NCI-H524 treated with DMSO at 0.1 percent for 48 hours (cell line): ENCODE data around the gene DTD1.

ENCODE experiments used
- DNase-seq: peaks from one replicate; lab custom pipeline; 2025; lab: John Stamatoyannopoulos, UW

Gene DTD1

DNA sequence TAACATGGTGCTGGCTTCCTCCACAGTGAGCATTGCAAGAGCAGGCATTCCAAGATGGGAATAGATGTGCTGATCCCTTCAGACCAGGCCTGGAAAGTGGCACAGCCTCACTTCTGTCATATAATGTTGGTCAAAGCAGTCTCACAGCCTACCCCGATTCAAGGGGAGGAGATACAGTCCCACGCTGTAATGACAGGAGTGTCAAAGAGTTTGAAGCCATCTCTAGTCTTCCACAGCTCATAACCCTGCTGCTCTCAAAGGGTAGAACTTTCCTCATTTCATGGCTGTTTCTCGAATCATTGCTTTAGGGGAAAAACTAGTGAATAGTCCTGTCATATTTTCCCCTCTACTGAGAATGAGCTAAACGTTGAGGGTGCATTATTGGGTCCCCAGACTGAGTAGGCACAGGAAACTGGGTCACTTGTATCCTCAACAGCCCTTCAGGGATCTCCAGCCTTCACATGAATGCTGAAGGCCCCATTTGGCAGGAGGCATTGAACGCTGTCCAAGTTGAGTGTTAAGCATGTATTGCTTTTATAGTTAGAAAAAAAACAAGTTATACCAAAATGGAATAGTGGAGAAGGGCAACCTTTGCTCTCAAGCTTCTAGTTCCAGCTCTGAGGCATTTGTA is 27.3 kb downstream of the DTD1 start:
- DNase-seq, result no peak

DNA sequence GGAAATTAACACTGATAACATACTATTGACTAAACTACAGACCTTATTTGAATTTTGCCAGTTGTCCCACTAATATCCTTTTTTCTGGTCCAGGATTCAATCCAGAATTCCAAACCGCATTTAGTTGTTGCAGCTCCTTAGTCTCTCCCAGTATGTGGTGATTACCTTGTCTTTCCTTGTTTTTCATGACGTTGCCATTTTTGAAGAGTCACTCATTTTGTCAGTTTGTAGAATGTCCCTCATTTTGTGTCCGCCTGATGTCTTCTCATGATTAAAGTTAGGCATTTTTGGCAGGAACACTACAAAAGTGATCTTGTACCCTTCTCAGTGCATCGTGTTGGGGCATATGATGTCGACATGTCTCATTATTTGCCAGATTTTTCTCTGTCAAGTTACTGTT is 33.1 kb downstream of the DTD1 start:
- DNase-seq, result no peak

DNA sequence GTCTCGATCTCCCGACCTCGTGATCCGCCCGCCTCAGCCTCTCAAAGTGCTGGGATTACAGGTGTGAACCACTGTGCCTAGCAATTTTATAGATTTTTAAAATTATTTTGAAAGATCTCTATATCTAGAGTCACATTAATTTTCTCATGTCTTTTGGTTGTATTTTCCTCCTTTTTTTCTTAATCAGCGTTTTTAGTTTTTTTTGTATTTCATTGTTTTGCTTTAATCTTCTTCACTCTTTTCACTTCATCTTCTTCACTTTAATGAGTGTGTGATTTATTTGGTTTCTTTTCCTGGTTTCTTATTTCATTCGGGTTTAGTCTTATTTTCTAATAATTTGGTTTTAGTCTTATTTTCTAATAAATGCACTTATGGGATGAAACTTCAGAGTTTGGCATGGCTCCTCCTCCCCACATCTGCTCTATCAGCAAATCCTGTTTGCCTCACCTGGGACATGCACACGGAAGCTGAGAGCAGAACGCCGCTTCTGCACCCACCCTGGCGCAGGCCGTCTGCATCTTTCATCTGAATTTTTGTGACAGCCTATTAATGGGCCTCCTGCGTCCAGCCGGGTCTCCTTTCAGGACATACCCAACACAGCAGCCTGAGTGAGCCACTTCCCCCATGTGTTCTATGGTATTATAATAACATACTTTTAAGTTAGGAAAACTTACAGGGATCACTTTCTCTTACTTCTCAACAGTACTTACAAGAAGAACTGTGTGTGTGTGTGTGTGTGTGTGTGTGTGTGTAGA is 35.5 kb downstream of the DTD1 start:
- no peak for DNase-seq

DNA sequence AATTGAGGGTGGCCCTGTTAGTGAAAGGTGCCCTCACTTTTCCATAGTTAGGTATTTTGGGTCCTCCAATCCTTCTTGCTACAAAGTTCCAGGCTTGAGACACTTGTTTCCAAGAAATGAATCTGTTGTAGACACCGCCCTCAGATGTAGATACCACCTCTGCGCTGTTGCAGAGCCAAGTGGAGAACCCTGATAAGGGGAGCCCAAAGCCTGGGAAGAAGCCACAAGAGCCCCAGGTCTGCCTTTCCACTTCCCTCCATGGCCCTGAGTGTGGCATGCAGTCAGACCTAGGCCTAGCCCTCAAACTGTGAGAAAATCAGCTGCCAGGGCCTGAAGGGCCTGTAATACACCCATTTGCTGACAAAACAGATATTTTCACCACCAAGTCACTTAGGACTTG is 37.1 kb downstream of the DTD1 start:
- DNase-seq, result no peak

DNA sequence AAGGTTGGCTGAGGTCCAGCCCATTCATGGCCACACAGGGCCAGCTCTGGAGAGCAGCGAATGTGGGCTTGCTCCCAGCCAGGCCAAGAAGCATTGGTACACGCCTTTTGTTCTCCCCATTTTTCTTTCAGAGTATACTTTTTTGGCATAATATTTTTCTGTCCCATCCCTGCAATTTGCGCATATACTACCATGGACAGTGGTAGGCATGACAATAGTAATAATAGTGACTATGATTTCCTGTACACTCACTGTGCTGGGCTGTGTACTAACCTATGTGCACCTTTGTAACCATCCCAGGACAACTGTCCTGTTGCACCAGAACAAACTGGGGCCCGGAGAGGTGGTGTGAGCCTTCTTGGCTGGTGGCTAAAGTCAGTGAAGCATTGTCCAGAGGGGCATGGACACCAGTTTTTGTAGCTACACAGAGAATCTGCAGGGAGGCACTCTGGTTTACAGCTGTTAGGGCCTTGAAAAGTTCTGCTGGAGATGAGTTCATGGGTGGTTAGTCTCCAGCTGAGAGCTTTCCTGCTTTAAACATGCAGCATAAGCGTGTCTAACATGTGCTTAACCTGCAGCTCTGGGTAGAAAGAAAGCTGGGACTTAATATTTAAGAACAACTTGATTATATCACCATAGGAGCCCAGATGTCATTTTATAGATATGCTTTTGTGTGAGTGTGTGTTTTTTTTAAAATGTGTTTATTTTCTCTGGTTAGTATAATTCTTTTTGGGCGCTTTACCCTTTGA is 38.2 kb downstream of the DTD1 start:
- no peak for DNase-seq

DNA sequence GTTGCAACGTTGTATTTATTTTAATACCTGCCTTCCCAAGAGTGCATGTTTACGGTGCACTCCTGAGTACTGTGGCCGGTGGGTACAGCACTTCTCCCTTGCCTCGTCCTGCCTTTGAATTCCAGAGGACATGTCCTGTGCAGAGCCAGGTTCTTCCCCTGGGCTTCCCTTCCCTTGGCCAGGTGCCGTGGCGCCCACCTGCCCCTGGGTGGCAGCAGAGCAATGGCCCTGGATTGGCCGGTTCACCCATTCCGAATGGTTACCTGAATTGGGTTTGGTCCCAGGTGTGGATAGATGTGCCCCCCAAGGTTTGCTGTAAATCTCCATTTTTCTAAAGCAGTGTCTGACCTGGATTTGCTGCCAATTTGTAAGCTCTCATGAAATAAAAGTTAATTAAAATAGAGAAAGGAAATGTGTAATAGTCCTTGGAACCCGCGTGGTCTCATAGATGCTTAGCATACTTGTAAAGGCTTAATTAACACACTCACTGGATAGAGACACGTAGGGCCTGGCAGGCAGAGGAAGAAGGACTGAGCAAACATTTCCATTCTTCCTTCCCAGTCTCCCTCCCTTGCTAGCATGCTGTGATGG is 40.6 kb downstream of the DTD1 start:
- DNase-seq, result no peak

DNA sequence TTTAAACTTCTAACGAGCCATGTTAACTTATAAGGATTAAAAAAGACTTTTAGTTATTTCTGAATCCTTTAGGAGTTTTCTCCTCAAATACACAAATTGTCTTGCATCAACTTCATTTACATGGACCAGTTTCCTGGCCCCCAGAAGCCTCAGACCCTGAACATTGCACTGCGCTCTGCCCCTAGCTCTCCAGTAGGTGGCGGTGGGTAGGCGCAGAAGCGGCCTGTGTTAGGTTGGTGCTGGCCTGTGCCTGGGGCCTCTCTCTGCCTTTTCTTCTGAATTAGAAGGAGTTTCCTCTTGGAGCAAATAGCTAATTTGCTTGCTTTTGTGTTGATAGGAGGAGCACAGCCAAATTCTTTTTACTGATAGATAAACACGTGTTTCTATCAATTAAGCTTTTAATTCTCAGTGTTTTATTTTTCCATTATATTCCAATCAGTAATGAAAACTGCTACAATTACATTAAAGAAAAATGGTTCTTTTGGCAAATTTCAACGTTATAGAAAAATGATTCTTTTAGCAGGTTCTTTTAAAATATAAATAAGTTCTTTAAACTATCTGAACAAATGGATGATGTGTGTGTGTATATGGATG is 44.4 kb downstream of the DTD1 start:
- DNase-seq, result peak; percentile 52

DNA sequence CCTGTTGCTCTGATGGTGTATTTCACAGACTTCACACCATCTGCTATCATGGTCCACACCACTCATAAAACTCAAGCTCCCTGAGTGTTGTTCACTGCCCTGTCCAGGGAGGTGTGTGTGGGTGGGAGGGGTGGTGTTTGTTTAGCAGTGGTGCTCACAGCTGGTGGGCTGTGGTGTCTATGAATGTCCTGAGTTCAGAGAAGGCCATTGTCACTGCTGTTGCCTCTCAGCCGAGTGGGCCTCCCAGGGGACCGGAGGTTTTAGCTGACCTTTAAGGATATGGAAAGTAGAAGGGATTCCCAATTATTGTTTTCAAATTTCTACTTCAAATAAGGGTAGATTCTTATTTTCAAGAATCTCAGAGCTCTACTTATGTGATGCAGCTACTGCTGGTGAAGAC is 45.6 kb downstream of the DTD1 start:
- no peak for DNase-seq

DNA sequence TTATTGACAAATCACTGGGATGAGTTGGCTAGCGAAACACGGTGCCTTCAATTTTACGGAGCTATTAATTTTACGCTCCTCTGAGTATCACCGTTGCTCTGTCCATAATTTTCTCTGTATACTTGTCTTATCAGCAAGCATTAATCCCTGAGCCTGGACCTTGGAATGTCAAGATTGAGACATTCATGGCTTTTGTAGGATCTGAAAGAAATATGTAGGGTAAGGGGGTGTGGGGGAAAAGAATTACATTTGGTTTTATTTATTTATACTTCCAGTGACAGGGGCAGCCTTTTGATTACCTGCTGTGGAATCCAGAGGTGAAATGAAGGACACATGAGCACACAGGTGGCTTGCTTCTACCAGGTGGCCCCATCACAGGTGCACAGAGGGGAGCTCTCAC is 46.6 kb downstream of the DTD1 start:
- no peak for DNase-seq

DNA sequence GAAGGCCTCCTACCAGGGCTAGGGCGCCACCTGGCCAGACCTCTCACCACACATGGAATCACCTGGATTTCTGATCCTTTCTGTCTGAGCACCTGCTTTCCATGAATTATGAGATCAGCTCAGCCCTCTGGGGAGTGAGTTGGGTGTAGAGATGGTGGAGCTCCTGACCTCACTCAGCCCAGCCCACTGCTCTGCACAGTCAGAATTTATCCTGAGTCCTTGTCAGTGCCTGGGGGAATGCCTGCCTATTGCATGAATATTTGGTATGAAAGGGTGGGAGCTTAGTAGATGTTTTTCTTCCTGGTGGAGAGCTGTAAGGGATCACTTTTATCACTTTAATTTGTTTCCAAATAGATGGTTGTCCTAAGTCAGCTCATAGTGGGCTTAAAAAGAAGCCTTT is 47.5 kb downstream of the DTD1 start:
- DNase-seq, result no peak

DNA sequence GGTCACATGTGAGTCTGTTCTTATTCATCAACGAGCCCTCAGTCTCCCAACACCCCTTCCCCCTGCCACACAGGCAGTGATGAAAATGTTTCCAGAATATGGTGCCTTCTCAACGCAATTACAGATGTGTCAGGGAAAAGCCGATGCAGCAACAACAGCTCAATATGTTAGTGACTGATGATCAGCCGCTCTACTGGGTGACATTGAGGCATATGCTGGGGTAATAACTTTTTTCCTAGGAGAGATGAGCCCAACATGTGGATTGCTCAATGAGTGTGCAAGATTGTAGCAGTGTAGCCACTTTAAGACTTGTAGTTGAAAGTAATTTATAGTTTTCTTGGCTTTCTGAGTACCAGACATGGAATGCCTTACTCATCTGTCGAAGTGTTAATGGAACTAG is 49.4 kb downstream of the DTD1 start:
- no peak for DNase-seq

DNA sequence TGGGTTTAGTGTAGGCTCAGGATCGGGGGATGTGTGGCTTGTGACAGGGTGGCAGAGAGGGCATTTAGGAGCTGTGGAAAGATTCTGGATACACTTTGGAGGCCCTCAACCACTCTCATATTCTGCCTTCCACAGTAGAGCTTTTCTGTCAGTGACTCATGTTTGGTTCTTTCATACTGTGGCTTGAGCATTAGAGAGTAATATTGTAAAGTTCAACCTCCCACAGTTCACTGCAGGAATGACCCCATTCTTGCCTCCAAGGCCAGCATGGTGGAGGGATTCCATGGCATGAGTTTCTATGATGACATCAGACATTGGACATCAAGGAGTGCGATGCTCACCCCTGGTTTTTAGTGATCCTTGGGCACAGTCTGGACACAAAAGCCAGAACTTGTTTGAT is 50.9 kb downstream of the DTD1 start:
- no peak for DNase-seq

DNA sequence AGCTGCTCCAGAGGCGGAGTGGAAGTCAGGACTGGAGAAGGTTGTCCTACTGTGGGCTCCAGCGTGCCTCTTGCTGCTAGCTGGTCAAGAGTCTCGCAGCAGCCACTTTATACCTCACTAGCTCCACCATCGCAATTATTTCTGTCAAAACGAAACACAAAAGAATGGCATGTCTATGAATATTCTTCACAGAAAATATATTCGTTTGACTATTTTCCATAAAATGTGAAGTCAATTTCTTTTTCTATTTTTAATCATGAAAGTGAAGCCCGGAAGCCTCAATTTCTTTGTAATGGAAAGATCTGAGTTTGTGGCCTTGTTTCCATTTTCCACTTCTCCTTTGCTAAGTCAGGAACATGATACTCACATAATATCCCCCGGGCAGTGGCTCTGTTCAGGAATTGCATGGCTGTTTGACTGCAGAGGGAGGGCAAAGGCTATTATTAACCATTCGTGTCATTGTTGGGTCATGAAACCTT is 51.7 kb downstream of the DTD1 start:
- no peak for DNase-seq

DNA sequence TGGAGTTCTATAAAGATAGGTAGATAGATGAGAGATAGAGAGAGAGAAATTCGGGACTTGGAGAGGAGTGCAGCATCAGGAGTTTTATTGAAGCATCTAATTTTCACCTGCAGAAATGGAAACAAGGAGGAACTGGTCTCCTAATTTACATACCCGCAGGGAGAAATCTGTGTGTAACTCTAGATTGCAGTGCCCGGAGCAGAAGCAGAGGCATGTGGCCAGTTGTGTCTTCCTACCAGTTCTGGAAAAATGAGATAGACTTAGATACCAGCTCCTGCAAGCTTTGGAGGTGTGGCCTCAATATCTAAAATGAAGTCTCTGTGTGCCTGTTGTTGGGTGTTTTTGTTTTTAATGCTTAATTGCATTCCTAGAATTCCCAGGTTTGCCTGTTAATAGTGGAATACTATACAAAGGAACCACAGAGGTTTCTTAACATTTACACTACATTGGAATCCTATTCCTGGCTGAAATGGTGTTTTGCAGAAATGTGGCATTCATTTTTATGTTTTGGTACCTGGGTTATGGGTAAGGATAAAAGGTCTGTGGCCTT is 57.4 kb downstream of the DTD1 start:
- no peak for DNase-seq

DNA sequence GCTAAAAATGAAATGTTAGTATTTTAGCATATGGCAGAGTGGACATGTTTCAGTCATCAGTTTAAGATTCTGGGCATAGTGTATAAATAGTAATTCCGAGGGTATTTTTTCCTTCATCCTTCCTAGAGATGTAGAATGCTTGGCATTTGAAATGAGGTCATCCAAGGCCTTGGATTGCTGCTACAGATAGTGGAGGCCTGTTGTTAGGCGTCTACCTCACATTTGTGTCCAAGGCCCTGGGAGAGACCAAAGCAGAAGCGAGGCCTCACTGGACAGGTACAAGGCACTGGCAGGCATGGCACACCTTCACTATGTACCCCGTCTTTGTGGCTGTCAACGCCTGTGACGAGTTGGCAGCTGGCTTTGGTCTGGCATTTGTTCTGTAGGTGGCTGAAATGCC is 58.0 kb downstream of the DTD1 start:
- no peak for DNase-seq

DNA sequence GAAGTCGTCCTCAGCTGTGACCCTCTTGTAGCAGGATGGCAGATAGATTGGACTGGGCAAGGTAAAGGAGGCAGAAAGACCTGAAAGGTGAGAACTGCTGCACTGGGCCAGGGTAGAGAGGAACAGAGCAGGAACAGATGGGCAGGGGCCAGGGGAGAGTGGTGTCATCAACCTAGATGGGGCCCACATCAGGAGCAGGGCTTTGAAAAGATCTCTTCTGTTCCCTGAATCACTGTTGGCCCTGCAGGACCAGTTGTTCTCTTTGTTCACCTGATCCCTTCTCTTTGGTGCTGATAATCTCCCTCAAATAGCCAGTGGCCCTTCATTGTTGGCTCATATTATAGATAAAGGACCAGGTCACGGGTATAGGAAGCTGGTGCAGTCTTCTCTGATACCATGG is 59.9 kb downstream of the DTD1 start:
- DNase-seq, result no peak

DNA sequence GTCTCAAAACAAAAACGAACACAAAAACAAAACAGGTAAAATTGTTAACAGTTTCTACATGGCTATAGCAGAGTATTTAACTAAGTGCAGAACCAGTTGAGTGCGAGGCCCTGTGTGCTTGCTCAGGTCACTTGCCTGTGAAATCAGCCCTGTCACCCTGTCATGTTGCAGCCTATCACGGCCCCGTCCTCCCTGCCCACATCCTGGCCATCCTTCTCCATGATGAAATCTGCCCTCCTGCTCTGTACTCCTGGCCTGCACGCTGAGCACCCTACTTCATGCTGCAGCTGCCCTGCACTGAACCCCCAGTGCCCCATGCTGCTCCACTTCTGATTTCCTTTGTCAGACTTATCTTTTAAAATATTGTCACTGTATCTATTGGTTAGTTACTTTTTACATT is 62.4 kb downstream of the DTD1 start:
- no peak for DNase-seq

DNA sequence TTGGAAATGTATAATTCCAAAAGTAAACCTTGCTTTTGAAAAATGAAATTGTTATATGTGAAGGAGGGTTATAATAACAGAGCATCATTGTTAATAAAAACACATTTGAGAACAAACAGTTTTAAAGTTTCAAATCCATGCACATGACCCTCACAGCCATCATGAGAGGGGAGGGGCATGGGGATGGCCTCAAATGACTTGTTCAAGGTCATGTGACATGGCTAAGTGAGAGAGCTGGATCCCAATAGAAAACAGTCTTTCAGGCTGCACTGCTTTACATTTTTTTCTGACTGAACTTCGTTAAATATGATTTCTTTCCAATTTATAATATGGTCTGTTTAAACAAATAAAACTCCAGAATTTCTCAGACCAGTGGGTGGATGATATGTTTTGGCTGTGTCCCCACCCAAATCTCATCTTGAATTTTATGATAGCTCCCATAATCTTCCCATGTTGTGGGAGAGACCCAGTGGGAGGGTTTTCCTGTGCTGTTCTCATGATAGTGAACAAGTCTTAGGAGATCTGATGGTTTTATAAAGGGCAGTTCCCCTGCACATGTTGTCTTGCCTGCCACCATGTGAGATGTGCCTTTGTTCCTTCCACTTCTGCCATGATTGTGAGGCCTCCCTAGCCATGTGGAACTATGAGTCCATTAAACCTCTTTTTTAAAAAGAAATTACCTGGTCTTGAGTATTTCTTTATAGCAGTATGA is 66.0 kb downstream of the DTD1 start:
- no peak for DNase-seq

DNA sequence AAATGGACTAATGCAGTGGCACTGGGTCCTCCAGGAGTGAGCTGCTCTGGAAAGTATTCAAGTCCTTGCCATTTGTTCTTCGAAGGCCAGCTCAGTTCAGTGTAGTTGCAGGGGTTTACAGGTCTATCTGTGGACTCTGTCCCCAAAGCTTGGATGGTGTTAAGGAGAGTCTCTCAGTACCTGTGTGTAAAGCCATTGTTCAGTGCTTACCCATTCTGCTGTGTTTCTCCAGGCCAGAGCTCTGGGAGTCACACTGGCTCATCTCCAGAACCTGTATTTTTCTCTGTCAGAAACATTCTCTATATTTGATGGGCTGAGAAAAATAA is 66.6 kb downstream of the DTD1 start:
- DNase-seq, result no peak

DNA sequence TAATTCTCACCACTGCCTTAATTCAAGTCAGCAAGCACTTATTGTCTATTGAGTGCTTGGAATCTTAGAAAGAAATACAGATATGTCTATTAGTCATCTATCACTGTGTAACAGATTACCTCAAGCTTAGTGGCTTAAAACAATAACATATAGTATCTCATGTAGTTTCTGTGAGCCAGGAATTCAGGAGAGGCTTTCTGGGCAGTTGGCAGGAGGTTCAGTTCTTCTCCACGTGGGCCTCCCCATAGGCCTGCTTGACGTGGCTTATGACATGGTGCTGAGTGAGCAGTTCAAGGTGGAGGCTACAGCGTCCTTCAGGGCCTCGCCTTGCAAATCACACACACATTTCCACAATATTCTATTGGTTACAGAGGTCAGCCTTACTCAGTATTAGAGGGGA is 69.7 kb downstream of the DTD1 start:
- DNase-seq, result no peak

DNA sequence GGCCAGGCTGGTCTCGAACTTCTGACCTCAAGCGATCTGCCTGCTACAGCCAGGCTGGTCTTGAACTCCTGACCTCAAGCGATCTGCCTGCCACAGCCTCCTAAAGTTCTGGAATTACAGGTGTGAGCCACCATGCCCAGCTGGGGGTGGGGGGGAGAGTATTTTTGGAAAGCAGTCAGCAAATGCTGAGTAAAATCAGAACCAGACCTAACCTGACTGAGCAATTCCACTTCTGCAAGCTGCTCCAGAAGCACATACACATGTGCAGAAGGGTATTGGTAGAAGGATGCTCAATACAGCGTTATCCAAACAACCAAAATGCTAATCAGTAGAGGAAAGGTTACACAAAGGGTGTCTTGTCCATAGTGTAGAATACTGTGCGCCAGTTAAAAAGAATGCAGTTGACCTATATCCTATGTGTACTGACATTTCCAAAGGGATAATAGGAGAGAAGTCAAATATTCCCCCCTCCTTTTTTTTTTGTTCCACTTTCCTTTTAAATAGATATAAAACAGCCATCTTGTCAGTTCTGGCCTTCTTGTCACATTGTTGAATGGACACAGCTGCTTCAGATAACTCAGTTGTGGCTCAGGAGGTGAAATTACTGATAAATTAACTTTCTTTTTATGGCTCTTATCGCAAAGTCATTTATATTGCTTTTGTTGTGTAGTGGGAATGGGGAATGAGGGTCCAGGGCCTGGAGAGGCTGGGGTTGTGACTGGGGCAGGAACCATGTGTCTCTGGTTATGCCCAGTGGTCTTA is 74.6 kb downstream of the DTD1 start:
- DNase-seq, result no peak
